Pancreas (tissue), 10 donors: ENCODE data around the gene DUSP9. TPM values are rescaled to one million over a fixed set of nuclear protein-coding genes. Genes with fewer than 3 reads are reported as not detected.

ENCODE experiments used
- ATAC-seq, 4 donors: fragments of 200-7000 bp; cut with Tn5 transposase; one replicate each; pipeline versions ENCODE4 v1.8.0 to v1.9.1; 2020; ENCODE audit warnings: mild to moderate bottlenecking in 4 of 4, moderate library complexity in 4 of 4
- DNase-seq, 6 donors: peaks; one replicate each; pipeline ENCODE4 v3.0.0-alpha.2; 2020
- FAIRE-seq: peaks from 2 replicates; lab custom pipeline; 2012; peaks lifted over from hg19 to GRCh38; lab: Jason Lieb, UNC
- H3K27ac ChIP-seq, 4 donors: fragments of 200-600 bp; sonication (generic); 1 replicate in 3 of 4; 2 replicates in 1 of 4; pipeline versions ENCODE4 v1.5.0 to v1.8.0; 2020
- H3K27me3 ChIP-seq, 4 donors: fragments of 200-600 bp; one replicate each; pipeline ENCODE4 v1.8.0; 2021
- H3K36me3 ChIP-seq, 3 donors: fragments of 200-600 bp; sonication (generic) in 1 of 3; one replicate each; pipeline versions ENCODE4 v1.5.0 to v1.8.0; 2020 to 2021
- H3K4me1 ChIP-seq, 3 donors: fragments of 200-600 bp; one replicate each; pipeline ENCODE4 v1.8.0; 2021
- H3K4me3 ChIP-seq, 4 donors: fragments of 200-600 bp; sonication (generic) in 2 of 4; one replicate each; pipeline versions ENCODE4 v1.5.0 to v1.8.0; 2020 to 2021
- H3K9me3 ChIP-seq, 4 donors: fragments of 200-600 bp; one replicate each; pipeline ENCODE4 v1.8.0; 2021
- WGBS, 2 donors: extraction: QIAGEN DNeasy Blood & Tissue Kit; methylation state at CpG; one replicate each; pipeline ENCODE4 v1.1.7; 2013; 5-methylcytosine and 5-hydroxymethylcytosine counted together
- intact Hi-C, 3 donors: fragments of 100-400 bp; cut with DNase I; formaldehyde crosslinking; loops; one replicate each; pipeline versions ENCODE4 v1.11.1 to v1.14.2; 2022
- polyA plus RNA-seq, 2 donors: library from polyadenylated mRNA; stranded (reverse); fragments of 200-250 nt; gene quantifications; one replicate each; pipeline ENCODE4 v1.2.3, GENCODE V29; 2013
- total RNA-seq, 6 donors: library from RNA; stranded (reverse); fragmentation: NEBNext Ultra II Directional in 4 of 6; extraction: Animal tissue kit (Norgen Biotek cat#: 25700) in 4 of 6; gene quantifications; one replicate each; pipeline versions ENCODE4 v1.2.1 to v1.2.4, GENCODE V29; 2021 to 2023
- TF ChIP-seq, protein P1 (sequence below), 4 donors: fragments of 200-600 bp; sonication (generic) in 3 of 4; IDR thresholded peaks; one replicate each; pipeline versions ENCODE4 v1.5.0 to v1.8.0; 2021; ENCODE audit warnings: antibody characterized with exemption in 4 of 4
- donor health status: healthy with polysubstance abuse.
- donor health status: DM: no; HTN: no; CAD: no; lungs with moderate emphysema.
- donor health status: DM: no; HTN: no; CAD: no.
- donor health status: control.
- donor health status: control.
- donor health status: Bipolar disorder and iron deficiency.
- donor health status: DM: yes; HTN: yes; CAD: no.
- donor health status: DM: no; HTN: no; CAD: no.
- donor health status: DM: no; HTN: no; CAD: no.
- donor health status: DM: yes; HTN: yes; CAD: no.

Gene DUSP9
- total and polyA plus RNA-seq, 8 donors, result 0.07 to 0.28 (median 0.12) TPM; not detected in 4

DNA sequence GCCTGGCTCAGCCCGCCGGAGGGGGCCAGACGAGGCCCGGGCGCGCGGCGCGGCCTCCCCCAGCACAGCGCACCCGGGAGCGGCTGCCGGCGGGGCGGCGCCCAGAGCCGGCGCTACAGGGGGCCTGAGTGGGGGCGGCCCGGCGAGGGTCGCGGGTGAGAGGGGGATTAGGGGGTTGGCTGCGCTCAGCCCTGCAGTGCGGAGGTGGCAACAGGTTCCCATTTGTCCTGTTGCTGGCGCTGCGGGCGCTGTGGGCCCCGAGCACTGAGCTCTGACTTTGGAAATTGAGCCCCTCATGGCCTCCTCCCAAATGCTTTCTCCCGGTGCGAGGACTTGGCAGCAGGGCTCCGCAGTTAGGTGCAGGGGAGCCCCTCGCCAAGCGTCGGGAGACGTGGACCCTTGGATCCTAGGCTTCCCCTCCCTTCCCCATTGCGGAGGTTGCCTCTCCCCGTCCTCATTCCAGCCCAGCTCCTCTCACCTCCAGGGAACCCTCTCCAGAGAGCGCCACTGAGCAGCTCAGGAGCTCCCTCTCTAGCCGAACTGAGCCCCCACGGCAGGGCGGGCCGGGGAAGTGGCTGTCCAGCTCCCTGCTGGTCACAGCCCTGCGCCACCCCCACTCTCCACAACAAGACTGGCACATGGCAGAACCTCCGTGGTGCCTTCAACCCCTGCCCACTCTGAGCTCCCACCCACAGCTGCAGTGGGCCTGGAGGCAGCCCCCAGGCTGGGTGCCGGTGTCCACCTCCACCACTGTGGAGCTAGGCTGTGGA is 2.5 kb upstream of the DUSP9 start:
- no peaks in the 10 kb centered on the region for H3K9me3 ChIP-seq
- H3K4me3 ChIP-seq, result no peak overlapping the region
- H3K27ac ChIP-seq, result no peak overlapping the region
- DNase-seq (peak in 4 of 6 donors; percentile 9 to 68 (median 34)), FAIRE-seq (no peak), ATAC-seq (no peak)
- H3K4me1 ChIP-seq, result no peaks in the 10 kb centered on the region
- 11 to 42% methylated on average over 23 to 46 of the region's 46 CpGs for WGBS, 2 donors
- no peaks in the 10 kb centered on the region for H3K36me3 ChIP-seq
- peaks cover 0 to 34% (median 7%) of the 10 kb centered on the region in 4 donors for H3K27me3 ChIP-seq
- TF ChIP-seq, protein P1, sequence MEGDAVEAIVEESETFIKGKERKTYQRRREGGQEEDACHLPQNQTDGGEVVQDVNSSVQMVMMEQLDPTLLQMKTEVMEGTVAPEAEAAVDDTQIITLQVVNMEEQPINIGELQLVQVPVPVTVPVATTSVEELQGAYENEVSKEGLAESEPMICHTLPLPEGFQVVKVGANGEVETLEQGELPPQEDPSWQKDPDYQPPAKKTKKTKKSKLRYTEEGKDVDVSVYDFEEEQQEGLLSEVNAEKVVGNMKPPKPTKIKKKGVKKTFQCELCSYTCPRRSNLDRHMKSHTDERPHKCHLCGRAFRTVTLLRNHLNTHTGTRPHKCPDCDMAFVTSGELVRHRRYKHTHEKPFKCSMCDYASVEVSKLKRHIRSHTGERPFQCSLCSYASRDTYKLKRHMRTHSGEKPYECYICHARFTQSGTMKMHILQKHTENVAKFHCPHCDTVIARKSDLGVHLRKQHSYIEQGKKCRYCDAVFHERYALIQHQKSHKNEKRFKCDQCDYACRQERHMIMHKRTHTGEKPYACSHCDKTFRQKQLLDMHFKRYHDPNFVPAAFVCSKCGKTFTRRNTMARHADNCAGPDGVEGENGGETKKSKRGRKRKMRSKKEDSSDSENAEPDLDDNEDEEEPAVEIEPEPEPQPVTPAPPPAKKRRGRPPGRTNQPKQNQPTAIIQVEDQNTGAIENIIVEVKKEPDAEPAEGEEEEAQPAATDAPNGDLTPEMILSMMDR (IDR thresholded peaks at IDR 0.05), result no peak
- intact Hi-C loops, result loop anchor here in 1 of 3 donors (10.0 kb wide), 1 partner anchor 90 kb away; no protein-coding TSS in a partner anchor

DNA sequence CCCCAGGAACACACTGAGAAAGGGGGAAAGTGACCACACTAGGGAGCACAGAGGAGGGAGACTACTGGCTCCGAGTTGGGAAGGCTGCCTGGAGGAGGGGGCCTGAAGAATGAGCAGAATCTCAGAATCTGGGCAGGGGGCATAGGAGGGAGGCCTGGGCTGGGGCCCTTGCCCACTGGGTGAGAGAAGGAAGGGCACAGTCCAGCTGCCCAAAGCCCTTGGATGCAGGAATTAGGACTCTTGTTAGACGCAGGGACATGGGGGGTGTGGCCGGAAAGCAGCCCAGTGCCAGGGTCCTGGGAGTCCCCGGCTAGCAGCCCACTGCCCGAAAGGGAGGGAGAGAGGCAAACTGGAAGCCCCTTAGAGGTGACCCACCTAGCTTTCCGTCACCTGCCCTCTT is 1.9 kb upstream of the DUSP9 start:
- intact Hi-C loops, result loop anchor here in 1 of 3 donors (10.0 kb wide), 1 partner anchor 90 kb away; no protein-coding TSS in a partner anchor
- 62 to 67% methylated on average over 6 of the region's 6 CpGs for WGBS, 2 donors
- Histone ChIP-seq H3K9me3 (no peaks in the 10 kb centered on the region), H3K36me3 (no peaks in the 10 kb centered on the region), H3K4me1 (no peaks in the 10 kb centered on the region), H3K27ac (no peak overlapping the region), H3K4me3 (no peak overlapping the region), H3K27me3 (peaks cover 0 to 32% (median 7%) of the 10 kb centered on the region in 4 donors)
- TF ChIP-seq, protein P1 (IDR thresholded peaks at IDR 0.05), result no peak
- no peak for ATAC-seq
- peak in 2 of 6 donors; percentile 8 to 11 for DNase-seq
- FAIRE-seq, result no peak

DNA sequence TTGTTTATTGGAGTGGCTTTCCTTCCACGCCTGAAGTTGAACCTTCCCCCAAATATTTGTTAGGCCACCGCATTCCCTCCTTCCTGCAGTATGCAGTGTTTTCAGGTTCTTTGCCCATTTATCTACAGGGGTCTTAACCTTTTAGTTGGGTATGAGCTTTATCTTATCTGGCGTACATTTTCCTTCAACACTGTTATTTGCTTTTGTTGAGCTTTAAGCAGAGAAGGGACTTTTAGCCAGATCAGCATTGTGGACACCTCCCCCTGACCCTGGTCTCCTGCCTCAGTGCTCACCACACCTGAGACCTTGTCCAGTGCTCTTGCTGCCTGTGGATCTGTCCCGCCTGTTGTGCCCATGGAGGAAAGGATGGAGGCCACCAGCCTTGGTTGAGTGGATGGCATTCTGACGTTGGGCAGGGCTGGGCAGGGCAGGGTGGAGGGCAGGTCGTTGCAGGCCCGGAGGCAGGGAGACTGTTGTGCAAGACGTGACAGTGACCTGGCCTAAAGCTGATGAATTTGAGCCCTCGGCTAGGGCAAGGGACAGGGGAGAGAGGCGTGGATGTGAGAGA is 998 bp upstream of the DUSP9 start:
- DNase-seq, result peak in 3 of 6 donors; percentile 7 to 39 (median 9)

DNA sequence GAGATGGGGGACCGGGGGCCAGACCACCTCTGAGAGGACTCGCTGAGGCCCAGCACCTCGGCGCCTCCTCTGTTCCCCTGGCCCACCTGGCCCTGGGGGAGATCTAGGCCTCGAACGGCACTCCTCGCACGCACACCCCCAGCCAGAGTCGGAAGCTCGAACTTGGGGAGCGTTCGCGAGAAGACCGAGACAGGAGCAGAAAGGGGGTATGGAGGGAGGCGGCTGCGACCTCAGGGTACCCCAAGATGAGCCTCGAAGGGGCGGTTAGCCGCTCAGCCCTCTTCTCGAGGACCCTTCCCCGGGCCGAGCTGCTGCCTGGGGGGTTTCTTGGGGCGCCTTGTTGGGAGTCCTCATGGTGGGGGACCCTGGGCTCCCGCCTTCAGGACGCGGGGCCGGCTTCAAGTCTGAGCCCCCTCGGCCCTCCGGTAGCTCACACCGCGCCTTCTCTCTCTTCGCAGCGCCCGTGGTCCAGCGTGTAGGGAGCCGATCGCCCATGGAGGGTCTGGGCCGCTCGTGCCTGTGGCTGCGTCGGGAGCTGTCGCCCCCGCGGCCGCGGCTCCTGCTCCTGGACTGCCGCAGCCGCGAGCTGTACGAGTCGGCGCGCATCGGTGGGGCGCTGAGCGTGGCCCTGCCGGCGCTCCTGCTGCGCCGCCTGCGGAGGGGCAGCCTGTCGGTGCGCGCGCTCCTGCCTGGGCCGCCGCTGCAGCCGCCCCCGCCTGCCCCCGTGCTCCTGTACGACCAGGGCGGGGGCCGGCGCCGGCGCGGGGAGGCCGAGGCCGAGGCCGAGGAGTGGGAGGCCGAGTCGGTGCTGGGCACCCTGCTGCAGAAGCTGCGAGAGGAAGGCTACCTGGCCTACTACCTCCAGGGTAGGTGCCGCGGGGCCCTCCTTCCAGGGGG is 706 bp downstream of the DUSP9 start:
- intact Hi-C loops, result loop anchor here in 1 of 3 donors (10.0 kb wide), 1 partner anchor 93 kb away; no protein-coding TSS in a partner anchor
- Histone ChIP-seq H3K36me3 (no peaks in the 10 kb centered on the region), H3K27ac (no peak overlapping the region), H3K9me3 (no peaks in the 10 kb centered on the region), H3K27me3 (peaks cover 0 to 24% (median 7%) of the 10 kb centered on the region in 4 donors), H3K4me3 (peak overlapping the region in 1 of 4 donors; percentile 22), H3K4me1 (no peaks in the 10 kb centered on the region)
- FAIRE-seq (no peak), ATAC-seq (no peak), DNase-seq (peak in 4 of 6 donors; percentile 13 to 64 (median 38))
- WGBS, 2 donors, result 26 to 42% methylated on average over 84 to 85 of the region's 85 CpGs
- TF ChIP-seq, protein P1 (IDR thresholded peaks at IDR 0.05), result no peak

More for the DNA sequence above, 998 bp upstream of the DUSP9 start:
- TF ChIP-seq, protein P1 (IDR thresholded peaks at IDR 0.05), result no peak
- ATAC-seq (no peak), FAIRE-seq (no peak)
- peaks cover 0 to 32% (median 7%) of the 10 kb centered on the region in 4 donors for H3K27me3 ChIP-seq
- intact Hi-C loops, result loop anchor here in 1 of 3 donors (10.0 kb wide), 1 partner anchor 91 kb away; no protein-coding TSS in a partner anchor
- no peaks in the 10 kb centered on the region for H3K36me3 ChIP-seq
- no peaks in the 10 kb centered on the region for H3K4me1 ChIP-seq
- 42 to 63% methylated on average over 10 of the region's 10 CpGs for WGBS, 2 donors
- no peak overlapping the region for H3K4me3 ChIP-seq
- no peak overlapping the region for H3K27ac ChIP-seq
- H3K9me3 ChIP-seq, result no peaks in the 10 kb centered on the region
